WERI-Rb-1 (cell line): Measurements from ENCODE around the gene ITPR3.

Experiments used
- DNase-seq: peaks from one replicate; pipeline ENCODE4 v3.0.0-alpha.2; 2020
- H3K27ac ChIP-seq: fragments of 250-450 bp; sonication (Bioruptor Pico); 2 replicates; pipeline ENCODE4 v1.5.1; 2020; ENCODE audit warnings: mild to moderate bottlenecking, moderate library complexity
- H3K27me3 ChIP-seq: fragments of 250-450 bp; sonication (Bioruptor Pico); 2 replicates; pipeline ENCODE4 v1.5.1; 2021; ENCODE audit warnings: mild to moderate bottlenecking, low read depth, moderate library complexity; ENCODE audit not compliant: insufficient read depth, severe bottlenecking
- H3K36me3 ChIP-seq: fragments of 250-450 bp; sonication (Bioruptor Pico); 2 replicates; pipeline ENCODE4 v1.5.1; 2020; ENCODE audit warnings: mild to moderate bottlenecking, moderate library complexity
- H3K4me3 ChIP-seq: 2 replicates; pipeline ENCODE4 v1.5.1; 2011; ENCODE audit warnings: low read depth, mild to moderate bottlenecking, control low read depth, low read length
- H3K9me3 ChIP-seq: fragments of 250-450 bp; sonication (Bioruptor Pico); 2 replicates; pipeline ENCODE4 v1.5.1; 2021; ENCODE audit warnings: mild to moderate bottlenecking, moderate library complexity; ENCODE audit not compliant: severe bottlenecking
- TF ChIP-seq, protein P1 (sequence below): IDR thresholded peaks from 2 replicates; pipeline ENCODE4 v1.5.1; 2011; ENCODE audit warnings: low read depth, mild to moderate bottlenecking, control low read depth, inconsistent platforms, low read length

The ITPR3 gene

DNA sequence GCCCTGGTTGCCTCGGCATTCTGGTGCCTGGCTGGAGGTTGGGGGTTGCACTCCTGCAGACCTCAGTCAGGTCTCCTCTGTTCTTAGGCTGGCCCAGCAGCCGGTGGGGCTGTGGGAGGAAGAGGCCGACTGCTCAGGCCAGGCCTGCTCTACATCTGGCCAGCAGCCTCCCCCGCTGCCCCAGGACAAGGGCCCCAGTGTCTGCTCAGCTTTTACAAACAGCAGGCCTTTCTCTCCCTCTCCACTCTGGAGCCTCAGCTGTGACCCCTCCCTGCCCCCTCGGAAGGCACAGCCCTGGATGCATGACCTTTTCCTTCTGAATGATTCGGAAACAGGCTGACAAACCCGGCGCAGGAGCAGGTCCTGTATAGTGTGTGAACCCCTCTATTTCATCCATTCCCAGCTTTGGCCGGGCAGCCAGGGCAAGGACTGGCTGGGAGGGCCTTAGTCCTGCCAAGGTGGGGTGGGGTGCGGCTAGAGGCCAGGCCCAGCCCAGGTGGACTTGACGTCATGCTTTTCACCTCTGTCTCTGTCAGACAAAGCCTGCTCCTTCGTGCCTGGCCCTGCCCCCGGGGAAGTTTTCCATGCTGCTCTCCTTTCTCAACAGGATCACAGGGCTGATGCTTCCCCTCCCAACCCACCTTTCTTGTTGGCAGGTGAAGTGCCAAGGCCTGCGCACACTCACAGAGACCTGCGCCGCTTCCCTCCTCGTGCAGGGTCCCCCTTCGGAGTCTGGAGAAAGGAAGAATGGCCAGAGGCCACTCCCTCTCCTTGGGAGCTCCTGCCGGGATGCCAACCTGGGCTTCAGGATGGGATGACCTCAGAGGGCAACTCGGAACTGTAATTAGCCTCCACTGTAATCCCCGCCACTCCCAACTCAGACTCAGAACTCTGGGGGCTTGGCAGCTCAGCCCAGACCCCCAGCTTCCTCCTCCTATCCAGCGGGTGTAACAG lies 10.1 kb upstream of the ITPR3 start:
- TF ChIP-seq, protein P1, sequence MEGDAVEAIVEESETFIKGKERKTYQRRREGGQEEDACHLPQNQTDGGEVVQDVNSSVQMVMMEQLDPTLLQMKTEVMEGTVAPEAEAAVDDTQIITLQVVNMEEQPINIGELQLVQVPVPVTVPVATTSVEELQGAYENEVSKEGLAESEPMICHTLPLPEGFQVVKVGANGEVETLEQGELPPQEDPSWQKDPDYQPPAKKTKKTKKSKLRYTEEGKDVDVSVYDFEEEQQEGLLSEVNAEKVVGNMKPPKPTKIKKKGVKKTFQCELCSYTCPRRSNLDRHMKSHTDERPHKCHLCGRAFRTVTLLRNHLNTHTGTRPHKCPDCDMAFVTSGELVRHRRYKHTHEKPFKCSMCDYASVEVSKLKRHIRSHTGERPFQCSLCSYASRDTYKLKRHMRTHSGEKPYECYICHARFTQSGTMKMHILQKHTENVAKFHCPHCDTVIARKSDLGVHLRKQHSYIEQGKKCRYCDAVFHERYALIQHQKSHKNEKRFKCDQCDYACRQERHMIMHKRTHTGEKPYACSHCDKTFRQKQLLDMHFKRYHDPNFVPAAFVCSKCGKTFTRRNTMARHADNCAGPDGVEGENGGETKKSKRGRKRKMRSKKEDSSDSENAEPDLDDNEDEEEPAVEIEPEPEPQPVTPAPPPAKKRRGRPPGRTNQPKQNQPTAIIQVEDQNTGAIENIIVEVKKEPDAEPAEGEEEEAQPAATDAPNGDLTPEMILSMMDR, result no peak
- no peak overlapping the region for H3K27ac ChIP-seq
- H3K9me3 ChIP-seq, result no peaks in the 10 kb centered on the region
- DNase-seq, result no peak
- no peaks in the 10 kb centered on the region for H3K27me3 ChIP-seq
- no peak overlapping the region for H3K4me3 ChIP-seq
- no peaks in the 10 kb centered on the region for H3K36me3 ChIP-seq

DNA sequence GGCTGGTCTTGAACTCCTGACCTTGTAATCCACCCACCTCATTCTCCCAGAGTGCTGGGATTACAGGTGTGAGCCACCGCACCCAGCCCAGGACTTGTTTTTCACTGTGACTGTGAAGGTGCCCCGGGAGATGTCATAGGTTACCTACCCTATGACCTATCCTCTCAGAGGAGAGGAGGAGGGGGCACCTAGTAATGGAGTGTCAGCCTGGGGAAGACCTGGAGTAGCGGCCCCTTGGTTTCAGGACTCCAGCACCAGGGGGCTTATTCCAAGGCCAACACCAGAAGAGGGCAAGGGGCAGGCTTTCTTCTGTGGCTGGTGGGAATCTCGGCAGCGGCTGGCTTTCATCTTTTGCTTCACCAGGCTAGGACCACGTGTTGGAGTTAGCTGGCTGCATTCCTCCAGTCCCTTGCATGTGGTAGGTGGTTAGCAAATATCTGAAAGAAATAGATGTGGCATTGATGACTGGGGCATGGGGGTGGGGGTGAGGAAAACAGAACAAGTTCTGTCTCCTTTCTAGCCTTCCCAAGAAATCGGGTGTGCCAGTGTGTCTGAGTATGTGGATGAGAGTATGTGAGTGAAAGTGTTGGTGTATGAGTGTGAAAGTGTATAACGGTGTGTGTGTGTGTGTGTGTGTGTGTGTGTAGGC lies 7.9 kb upstream of the ITPR3 start:
- Histone ChIP-seq H3K27me3 (no peaks in the 10 kb centered on the region), H3K9me3 (no peaks in the 10 kb centered on the region), H3K4me3 (no peak overlapping the region), H3K36me3 (no peaks in the 10 kb centered on the region), H3K27ac (peak overlapping the region; percentile 41)
- TF ChIP-seq, protein P1, result no peak
- DNase-seq, result no peak

DNA sequence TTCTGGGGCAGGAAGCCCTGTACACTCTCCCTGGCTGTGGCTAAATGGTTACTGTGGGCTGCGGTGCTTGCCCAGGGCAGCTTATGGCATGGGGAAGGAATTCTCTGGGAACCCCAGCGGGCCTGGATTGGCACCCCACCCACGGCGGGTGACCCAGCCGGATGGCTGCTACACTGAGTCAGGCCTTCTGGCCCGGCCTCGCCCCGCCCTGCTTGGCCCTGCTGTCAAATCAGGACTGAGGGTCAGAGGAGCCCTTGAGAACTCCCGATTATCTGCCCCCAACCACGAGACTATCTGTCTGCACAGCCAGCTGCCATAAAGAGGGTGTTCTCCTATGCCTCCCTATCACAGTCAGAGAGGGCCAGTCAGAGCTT lies 7.3 kb upstream of the ITPR3 start:
- no peaks in the 10 kb centered on the region for H3K9me3 ChIP-seq
- H3K36me3 ChIP-seq, result no peaks in the 10 kb centered on the region
- TF ChIP-seq, protein P1, result no peak
- peak overlapping the region; percentile 41 for H3K27ac ChIP-seq
- H3K4me3 ChIP-seq, result no peak overlapping the region
- DNase-seq, result peak; percentile 76
- no peaks in the 10 kb centered on the region for H3K27me3 ChIP-seq

DNA sequence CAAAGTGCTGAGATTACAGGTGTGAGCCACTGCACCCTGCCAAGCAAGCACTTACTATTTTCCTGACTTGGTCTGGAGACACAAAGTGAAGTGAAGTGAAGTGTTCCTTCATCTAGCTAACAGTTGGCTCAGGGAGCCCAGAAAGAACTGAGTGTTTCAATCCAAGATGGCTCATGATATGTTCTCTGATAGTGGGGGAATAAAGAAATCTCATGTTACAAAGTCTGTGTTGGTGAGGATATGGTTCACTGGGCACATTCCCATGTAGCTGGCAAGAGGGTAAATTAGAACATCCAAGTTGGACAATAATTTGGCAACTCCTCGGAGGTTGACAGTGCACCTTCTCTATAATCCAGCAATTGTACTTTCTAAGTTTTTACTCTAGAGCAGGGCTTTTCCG lies 5.0 kb upstream of the ITPR3 start:
- Histone ChIP-seq H3K36me3 (no peaks in the 10 kb centered on the region), H3K9me3 (no peaks in the 10 kb centered on the region), H3K27me3 (no peaks in the 10 kb centered on the region), H3K27ac (no peak overlapping the region), H3K4me3 (no peak overlapping the region)
- DNase-seq, result no peak
- TF ChIP-seq, protein P1, result no peak

DNA sequence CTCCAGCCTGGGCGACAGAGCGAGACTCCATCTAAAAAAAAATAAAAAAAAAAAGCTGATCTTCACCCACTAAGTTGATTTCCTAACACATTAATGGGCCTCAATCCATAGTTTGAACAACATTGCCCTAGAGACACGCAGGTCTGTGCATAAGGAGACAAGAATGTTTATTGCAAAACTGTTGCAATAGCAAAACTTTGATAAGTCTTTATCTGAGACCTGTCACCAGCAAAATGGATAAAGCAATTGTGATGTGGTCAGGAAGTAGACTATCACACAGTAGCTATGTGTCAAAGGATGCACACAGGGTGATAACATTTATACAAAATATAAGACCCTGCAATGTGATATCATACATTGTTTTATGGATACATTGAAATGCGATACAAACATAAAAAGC lies 4.2 kb upstream of the ITPR3 start:
- Histone ChIP-seq H3K36me3 (no peaks in the 10 kb centered on the region), H3K27me3 (no peaks in the 10 kb centered on the region), H3K4me3 (no peak overlapping the region), H3K9me3 (no peaks in the 10 kb centered on the region), H3K27ac (no peak overlapping the region)
- DNase-seq, result no peak
- TF ChIP-seq, protein P1, result no peak
